H1 (cell line): Measurements from ENCODE around the gene SLAIN2. TPM values are rescaled to one million over a fixed set of nuclear protein-coding genes. Genes with fewer than 3 reads are reported as not detected.

Experiments used
- CHD2 ChIP-seq: IDR thresholded peaks from 2 replicates; pipeline ENCODE4 v1.6.1; 2012; ENCODE audit warnings: low read length, improper control_type of control experiment
- EP300 ChIP-seq, 2 experiments: IDR thresholded peaks; 1 replicate in 1 of 2; 2 replicates in 1 of 2; pipeline ENCODE4 v1.6.1; 2011 to 2012; ENCODE audit warnings: low read depth in 2 of 2, low read length in 2 of 2, mild to moderate bottlenecking in 2 of 2, borderline replicate concordance in 1 of 2, inconsistent platforms in 1 of 2, moderate library complexity in 1 of 2
- FOSL1 ChIP-seq: IDR thresholded peaks from 2 replicates; pipeline ENCODE4 v1.6.1; 2011; ENCODE audit warnings: mild to moderate bottlenecking, low read depth, low read length, moderate library complexity; ENCODE audit not compliant: insufficient read depth
- POLR2AphosphoS5 ChIP-seq: IDR thresholded peaks from 2 replicates; pipeline ENCODE4 v1.6.1; 2011; ENCODE audit warnings: low read depth, low read length
- RFX5 ChIP-seq: IDR thresholded peaks from 2 replicates; pipeline ENCODE4 v1.6.1; 2011; ENCODE audit warnings: low read depth, low read length, improper control_type of control experiment, borderline replicate concordance
- TAF1 ChIP-seq: IDR thresholded peaks from 2 replicates; pipeline ENCODE4 v1.6.1; 2011; ENCODE audit warnings: mild to moderate bottlenecking, low read depth, low read length
- polyA plus RNA-seq, 7 experiments: library from polyadenylated mRNA; depleted of rRNA in 3 of 7; stranded (reverse) in 5 of 7; unstranded in 2 of 7; fragments of >200 nt in 5 of 7; fragments of 200-250 nt in 2 of 7; gene quantifications; 1 replicate in 5 of 7; 2 replicates in 1 of 7; 4 replicates in 1 of 7; pipeline versions ENCODE4 v1.2.1 to v1.2.3, GENCODE V29; 2011 to 2013; ENCODE audit warnings: missing spikeins in 2 of 7, mixed read lengths in 2 of 7
- total RNA-seq: library from RNA; stranded (reverse); fragmentation: NEBNext Ultra II Directional; extraction: Animal tissue kit (Norgen Biotek cat#: 25700); gene quantifications from 2 replicates; pipeline ENCODE4 v1.2.1, GENCODE V29; 2021

SLAIN2 gene
- total and polyA plus RNA-seq, 2 of the 8 experiments (the other 6 are each of a cell fraction or from before 2014, with no cell fraction given): 8.2 to 40.0 TPM

DNA sequence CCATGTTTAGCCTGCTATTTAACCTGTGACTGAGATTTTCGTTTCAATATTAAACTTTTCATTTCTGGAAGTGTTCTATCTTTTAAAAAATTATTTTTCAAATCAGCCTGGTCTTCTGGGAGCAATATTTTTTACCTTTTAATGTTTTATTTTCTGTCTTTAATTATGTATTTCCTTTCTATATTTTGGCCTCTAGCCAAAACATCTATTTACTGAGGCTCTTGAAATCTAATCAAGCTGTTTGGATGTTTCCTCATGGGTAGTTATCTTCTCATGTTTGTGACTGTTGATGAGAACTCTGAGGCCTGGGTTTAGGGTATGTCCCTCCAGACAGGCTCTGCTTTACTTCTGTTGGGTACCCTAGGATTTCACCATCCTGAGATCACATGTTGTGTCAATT, 131.5 kb downstream of the SLAIN2 start (continued):
- TF ChIP-seq TAF1 (no peak), FOSL1 (no peak), CHD2 (no peak), EP300 (IDR thresholded peaks at IDR 0.05; ENCODE audit: borderline replicate concordance in 1 of 2, low read depth in 2 of 2, low read length in 2 of 2) (no peak), RFX5 (no peak), POLR2AphosphoS5 (no peak)
- TF ChIP-seq, all 59 proteins: peak for 0
